Inflammatory macrophage treated with lipopolysaccharide for 1 hour (primary cell): ENCODE results near the gene ACE.

Experiments
- DNase-seq, 2 donors: peaks; one replicate each; pipeline ENCODE4 v3.0.0-alpha.2; 2020 to 2022

The ACE gene

GRCh38 chr17:63492940-63493339 lies 16.1 kb downstream of the ACE start:
- no peak for DNase-seq

- no peak for DNase-seq
These were observed 16.6 kb downstream of the ACE start for GRCh38 chr17:63493411-63493810.

- no peak for DNase-seq
These were observed 17.6 kb downstream of the ACE start for GRCh38 chr17:63494300-63494928.

- DNase-seq: no peak
These were observed 18.6 kb downstream of the ACE start for GRCh38 chr17:63495491-63495890.

GRCh38 chr17:63496177-63496576 lies 19.3 kb downstream of the ACE start:
- no peak for DNase-seq

- DNase-seq: no peak
These were observed 20.0 kb downstream of the ACE start for GRCh38 chr17:63496663-63497400.

GRCh38 chr17:63497708-63498483 lies 21.0 kb downstream of the ACE start:
- DNase-seq: no peak

- no peak for DNase-seq
These were observed 21.9 kb downstream of the ACE start for GRCh38 chr17:63498626-63499195.

GRCh38 chr17:63500543-63501390 lies 23.9 kb downstream of the ACE start:
- DNase-seq: peak; percentile 69 to 86

- no peak for DNase-seq
These were observed 26.5 kb downstream of the ACE start for GRCh38 chr17:63503341-63503705.

- DNase-seq: peak; percentile 70 to 74
These were observed 27.4 kb downstream of the ACE start for GRCh38 chr17:63504261-63504660.

GRCh38 chr17:63505341-63505740 lies 28.5 kb downstream of the ACE start:
- peak; percentile 57 to 76 for DNase-seq

GRCh38 chr17:63506627-63507026 lies 29.8 kb downstream of the ACE start:
- no peak for DNase-seq

GRCh38 chr17:63511331-63511730 lies 34.5 kb downstream of the ACE start:
- DNase-seq: no peak

- no peak for DNase-seq
These were observed 35.5 kb downstream of the ACE start for GRCh38 chr17:63512388-63512787.

- no peak for DNase-seq
These were observed 36.2 kb downstream of the ACE start for GRCh38 chr17:63512896-63513644.

- DNase-seq: no peak
These were observed 37.6 kb downstream of the ACE start for GRCh38 chr17:63514477-63514876.

GRCh38 chr17:63514974-63515373 lies 38.1 kb downstream of the ACE start:
- DNase-seq: no peak

GRCh38 chr17:63515426-63515825 lies 38.6 kb downstream of the ACE start:
- DNase-seq: no peak

GRCh38 chr17:63516910-63517824 lies 40.3 kb downstream of the ACE start:
- peak; percentile 22 to 80 for DNase-seq
